SK-N-MC (cell line): ENCODE data around the gene PRRX2.

Experiments
- DNase-seq: peaks from one replicate; pipeline ENCODE4 v3.0.0-alpha.2; 2011; ENCODE audit warnings: low read depth, low spot score
- H3K27ac ChIP-seq: fragments of 200-600 bp; sonication (generic); 2 replicates; pipeline ENCODE4 v1.5.1; 2016; ENCODE audit warnings: mixed run types
- H3K36me3 ChIP-seq: fragments of 200-600 bp; sonication (generic); 2 replicates; pipeline ENCODE4 v1.6.1; 2017; ENCODE audit warnings: antibody characterized with exemption, low read length, mixed read lengths; ENCODE audit not compliant: insufficient read depth
- H3K4me3 ChIP-seq: fragments of 200-600 bp; sonication (generic); 2 replicates; pipeline ENCODE4 v1.5.1; 2016
- H3K9ac ChIP-seq: fragments of 200-600 bp; sonication (generic); 2 replicates; pipeline ENCODE4 v1.8.0; 2017; ENCODE audit warnings: mixed run types, mixed read lengths; ENCODE audit not compliant: insufficient read length
- H3K9me3 ChIP-seq: fragments of 200-600 bp; sonication (generic); 2 replicates; pipeline ENCODE4 v1.6.1; 2017; ENCODE audit warnings: low read depth, mild to moderate bottlenecking, antibody characterized with exemption, low read length, moderate library complexity, mixed read lengths
- EZH2 ChIP-seq: fragments of 200-600 bp; sonication (generic); IDR thresholded peaks from one replicate; pipeline ENCODE4 v1.6.1; 2017; ENCODE audit warnings: antibody characterized with exemption
- FOXP2 ChIP-seq: optimal IDR thresholded peaks from 2 replicates; pipeline ENCODE3; 2011; ENCODE audit warnings: mild to moderate bottlenecking, moderate library complexity; ENCODE audit not compliant: insufficient read depth; ENCODE audit errors: extremely low read length, control extremely low read depth
- POLR2AphosphoS5 ChIP-seq: IDR thresholded peaks from 2 replicates; pipeline ENCODE4 v1.6.1; 2012; ENCODE audit warnings: mild to moderate bottlenecking, low read depth, low read length, borderline replicate concordance

PRRX2 gene

DNA sequence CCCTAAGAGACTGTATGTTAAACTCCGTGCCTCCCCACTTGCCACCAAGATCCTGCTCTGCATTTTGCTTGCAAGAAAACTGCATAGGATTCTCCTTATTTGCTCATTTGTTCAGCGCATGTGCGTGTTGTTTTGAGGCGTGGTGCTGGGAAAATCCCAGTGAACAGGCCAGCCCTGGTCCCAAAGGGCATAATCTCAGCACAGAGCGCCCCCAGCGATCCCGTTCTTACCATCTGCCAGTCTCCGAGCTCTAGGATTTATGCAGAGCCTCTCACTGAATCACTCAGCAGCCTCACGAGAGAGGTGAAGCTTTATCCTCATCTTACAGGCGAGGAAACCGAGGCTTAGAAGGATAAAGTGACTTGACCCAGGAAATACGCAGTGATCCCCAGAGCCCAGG, 11.5 kb downstream of the PRRX2 start:
- H3K4me3 ChIP-seq, result 0 out of 2 replicates have a peak overlapping the region, but pooled peaks have one; percentile 14
- H3K9ac ChIP-seq, result no peak overlapping the region
- DNase-seq, result no peak
- TF ChIP-seq EZH2 (no peak), POLR2AphosphoS5 (no peak), FOXP2 (no peak)
- peaks cover 16% of the 10 kb centered on the region for H3K36me3 ChIP-seq
- no peaks in the 10 kb centered on the region for H3K9me3 ChIP-seq
- peak overlapping the region; percentile 91 for H3K27ac ChIP-seq

- no peak for TF ChIP-seq FOXP2
- no peak for TF ChIP-seq EZH2
- TF ChIP-seq POLR2AphosphoS5, result no peak
- no peak for DNase-seq
- H3K27ac ChIP-seq, result peak overlapping the region; percentile 91
Measured at GRCh38 chr9:129677456-129677855, 12.0 kb downstream of the PRRX2 start.

DNA sequence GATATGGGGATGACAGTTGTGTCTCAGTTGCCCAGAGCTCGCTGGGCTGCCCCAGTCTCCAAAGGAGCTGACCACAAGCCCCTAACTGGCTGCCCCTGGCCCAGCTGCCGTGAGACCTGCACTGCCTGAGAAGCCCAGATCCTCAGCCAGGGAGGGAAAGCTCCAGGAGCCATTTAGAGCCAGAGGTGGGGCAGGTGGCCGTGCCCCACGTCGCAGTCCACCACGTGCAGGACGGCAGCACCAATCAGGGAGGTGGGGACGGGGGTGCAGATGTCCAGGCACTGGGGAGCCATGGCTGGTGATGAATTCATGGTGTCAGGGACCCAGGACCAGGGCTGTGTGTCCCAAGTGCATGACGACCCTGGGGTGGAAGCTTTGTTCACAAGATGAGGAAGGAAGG, 13.4 kb downstream of the PRRX2 start:
- H3K27ac ChIP-seq, result peak overlapping the region; percentile 16
- no peak overlapping the region for H3K9ac ChIP-seq
- no peaks in the 10 kb centered on the region for H3K9me3 ChIP-seq
- H3K36me3 ChIP-seq, result peaks cover 7% of the 10 kb centered on the region; the same call in 1 of the 2 replicates
- TF ChIP-seq FOXP2, result no peak
- no peak for TF ChIP-seq POLR2AphosphoS5
- TF ChIP-seq EZH2, result no peak
- no peak for DNase-seq
- H3K4me3 ChIP-seq, result no peak overlapping the region

More at GRCh38 chr9:129677456-129677855, 12.0 kb downstream of the PRRX2 start:
- Histone ChIP-seq H3K9ac (no peak overlapping the region), H3K4me3 (peak overlapping the region; percentile 31; the same call in 1 of the 2 replicates), H3K36me3 (peaks cover 15% of the 10 kb centered on the region), H3K9me3 (no peaks in the 10 kb centered on the region)

DNA sequence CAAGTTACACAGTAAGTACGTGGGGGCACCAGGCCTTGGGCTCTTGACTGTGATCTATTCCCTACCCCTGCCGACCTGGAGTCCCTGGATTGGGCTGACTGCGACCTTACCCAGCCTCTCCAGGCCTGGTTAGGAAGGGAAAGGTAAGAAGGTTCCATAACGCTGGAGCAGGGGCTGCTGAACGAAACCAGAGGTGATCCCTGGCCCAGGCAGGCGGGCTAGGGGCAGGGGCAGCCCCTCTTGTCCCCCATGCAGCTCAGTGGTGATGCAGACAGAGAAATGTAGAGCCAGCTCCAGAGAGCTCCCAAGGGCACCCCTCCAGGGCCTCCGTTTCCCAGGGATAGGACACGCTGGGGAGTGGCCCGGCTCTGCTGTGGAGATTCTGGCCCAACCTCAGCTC, 14.1 kb downstream of the PRRX2 start:
- no peak overlapping the region for H3K9ac ChIP-seq
- 0 out of 2 replicates have a peak overlapping the region, but pooled peaks have one; percentile 21 for H3K27ac ChIP-seq
- TF ChIP-seq FOXP2, result no peak
- no peak for TF ChIP-seq EZH2
- no peak for TF ChIP-seq POLR2AphosphoS5
- no peak for DNase-seq
- no peak overlapping the region for H3K4me3 ChIP-seq
- H3K9me3 ChIP-seq, result no peaks in the 10 kb centered on the region
- peaks cover 10% of the 10 kb centered on the region; the same call in 1 of the 2 replicates for H3K36me3 ChIP-seq

DNA sequence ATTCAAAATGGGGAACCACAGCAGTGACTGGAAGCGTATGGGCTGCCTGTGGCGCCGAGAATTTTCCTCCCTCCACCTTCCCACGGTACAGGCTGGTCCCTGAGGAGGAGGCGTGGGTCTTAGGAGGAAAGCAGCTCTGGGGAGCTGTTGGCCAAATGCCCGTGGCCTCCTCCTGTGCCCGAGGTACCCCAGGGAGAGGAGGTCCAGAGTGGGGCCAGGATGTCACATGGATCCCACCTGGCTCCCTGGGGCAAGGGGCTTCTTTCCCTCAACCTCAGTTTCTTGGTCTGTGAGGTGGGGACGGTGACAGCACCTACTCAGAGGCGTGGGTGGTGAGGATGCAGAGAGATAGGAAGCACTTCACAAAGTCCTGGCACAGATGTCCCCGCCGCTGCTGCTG, 16.5 kb downstream of the PRRX2 start:
- H3K9me3 ChIP-seq, result no peaks in the 10 kb centered on the region
- peak overlapping the region; percentile 42 for H3K27ac ChIP-seq
- H3K9ac ChIP-seq, result no peak overlapping the region
- H3K4me3 ChIP-seq, result no peak overlapping the region
- TF ChIP-seq EZH2 (no peak), FOXP2 (no peak)
- H3K36me3 ChIP-seq, result peaks cover 6% of the 10 kb centered on the region; the same call in 1 of the 2 replicates
- no peak for DNase-seq

DNA sequence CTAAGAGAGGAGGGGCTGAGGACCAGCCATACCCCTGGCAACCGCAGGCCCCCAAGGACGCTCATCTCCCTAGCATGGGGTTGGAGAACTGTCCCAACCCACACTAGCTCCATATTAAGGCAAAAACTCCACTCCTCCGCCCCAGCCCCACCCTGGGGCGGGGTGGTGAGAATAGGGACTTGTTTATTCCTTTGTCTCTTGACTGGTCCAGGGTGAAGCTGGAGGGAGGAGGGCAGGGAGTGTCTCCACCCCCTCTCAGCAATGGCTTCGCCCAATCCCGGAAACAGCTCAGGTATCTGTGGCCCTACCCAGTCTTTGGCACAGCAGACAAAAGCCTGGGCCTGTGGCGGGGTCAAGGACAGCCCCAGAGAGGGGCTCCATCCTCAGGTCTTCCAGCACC, 16.9 kb downstream of the PRRX2 start:
- Histone ChIP-seq H3K36me3 (peaks cover 6% of the 10 kb centered on the region; the same call in 1 of the 2 replicates), H3K9me3 (no peaks in the 10 kb centered on the region), H3K4me3 (no peak overlapping the region), H3K27ac (no peak overlapping the region), H3K9ac (no peak overlapping the region)
- no peak for DNase-seq
- TF ChIP-seq FOXP2, result no peak
- TF ChIP-seq EZH2, result no peak
- TF ChIP-seq POLR2AphosphoS5, result no peak

GRCh38 chr9:129685220-129685932, 19.9 kb downstream of the PRRX2 start:
- Histone ChIP-seq H3K27ac (peak overlapping the region; percentile 25; the same call in 1 of the 2 replicates), H3K9ac (no peak overlapping the region), H3K9me3 (no peaks in the 10 kb centered on the region), H3K4me3 (no peak overlapping the region), H3K36me3 (peaks cover 18% of the 10 kb centered on the region; the same call in 1 of the 2 replicates)
- no peak for TF ChIP-seq EZH2
- TF ChIP-seq FOXP2, result no peak
- no peak for TF ChIP-seq POLR2AphosphoS5
- DNase-seq, result no peak

DNA sequence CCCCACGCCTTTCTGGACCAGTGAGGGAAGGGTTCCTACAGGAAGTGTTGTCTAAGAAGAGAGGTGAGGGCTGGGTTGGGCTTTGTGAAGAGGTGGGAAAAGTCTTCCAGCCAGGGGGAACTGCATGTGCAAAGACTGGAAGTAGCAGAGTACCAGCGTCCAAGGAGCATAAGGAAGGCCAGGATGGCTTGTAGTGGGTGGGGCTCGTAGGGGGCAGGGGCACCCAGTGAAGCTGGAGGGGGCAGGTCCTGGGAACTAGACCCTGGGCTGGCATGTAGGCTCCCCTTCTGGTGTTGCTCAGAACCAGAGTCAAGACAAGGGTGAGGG, 20.4 kb downstream of the PRRX2 start:
- Histone ChIP-seq H3K36me3 (peaks cover 18% of the 10 kb centered on the region; the same call in 1 of the 2 replicates), H3K9me3 (no peaks in the 10 kb centered on the region), H3K27ac (0 out of 2 replicates have a peak overlapping the region, but pooled peaks have one; percentile 25), H3K9ac (no peak overlapping the region), H3K4me3 (no peak overlapping the region)
- DNase-seq, result no peak
- TF ChIP-seq FOXP2 (no peak), EZH2 (no peak), POLR2AphosphoS5 (no peak)

DNA sequence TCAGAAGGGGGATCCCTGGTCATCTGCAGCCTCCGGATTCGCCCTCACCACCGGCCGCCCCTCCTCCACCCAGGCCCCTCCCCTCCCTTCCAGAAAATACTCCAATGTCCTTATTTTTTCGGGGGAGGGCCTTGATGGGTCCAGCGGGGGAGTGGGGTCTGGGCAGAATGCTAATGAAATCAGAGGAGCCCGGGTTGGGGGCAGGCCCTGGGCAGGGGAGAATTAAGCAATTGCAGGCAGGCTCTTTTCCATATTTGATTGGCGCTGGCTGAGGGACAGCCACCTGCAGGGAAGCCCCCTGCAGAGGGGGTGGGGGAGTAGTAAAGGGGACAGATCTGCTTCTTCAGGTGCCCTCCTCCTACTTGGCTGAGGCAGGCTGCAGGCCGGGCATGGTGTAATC, 21.3 kb downstream of the PRRX2 start:
- no peak overlapping the region for H3K27ac ChIP-seq
- peaks cover 18% of the 10 kb centered on the region; the same call in 1 of the 2 replicates for H3K36me3 ChIP-seq
- H3K4me3 ChIP-seq, result no peak overlapping the region
- H3K9ac ChIP-seq, result no peak overlapping the region
- no peaks in the 10 kb centered on the region for H3K9me3 ChIP-seq
- DNase-seq, result no peak
- TF ChIP-seq FOXP2, result no peak
- no peak for TF ChIP-seq POLR2AphosphoS5
- no peak for TF ChIP-seq EZH2
